Measurements from ENCODE around the gene PLCG2.

PLCG2 gene

GRCh38 chr16:81830845-81831540 is 51.9 kb downstream of the PLCG2 start:
- no peak for DNase-seq (ENCODE audit: low read depth, low spot score)
- H3K4me3 ChIP-seq (ENCODE audit: low read depth, low read length), result no peak overlapping the region
- ChIA-PET CTCF (no interaction called here), POLR2A (no interaction called here)
- TF ChIP-seq, protein P1, sequence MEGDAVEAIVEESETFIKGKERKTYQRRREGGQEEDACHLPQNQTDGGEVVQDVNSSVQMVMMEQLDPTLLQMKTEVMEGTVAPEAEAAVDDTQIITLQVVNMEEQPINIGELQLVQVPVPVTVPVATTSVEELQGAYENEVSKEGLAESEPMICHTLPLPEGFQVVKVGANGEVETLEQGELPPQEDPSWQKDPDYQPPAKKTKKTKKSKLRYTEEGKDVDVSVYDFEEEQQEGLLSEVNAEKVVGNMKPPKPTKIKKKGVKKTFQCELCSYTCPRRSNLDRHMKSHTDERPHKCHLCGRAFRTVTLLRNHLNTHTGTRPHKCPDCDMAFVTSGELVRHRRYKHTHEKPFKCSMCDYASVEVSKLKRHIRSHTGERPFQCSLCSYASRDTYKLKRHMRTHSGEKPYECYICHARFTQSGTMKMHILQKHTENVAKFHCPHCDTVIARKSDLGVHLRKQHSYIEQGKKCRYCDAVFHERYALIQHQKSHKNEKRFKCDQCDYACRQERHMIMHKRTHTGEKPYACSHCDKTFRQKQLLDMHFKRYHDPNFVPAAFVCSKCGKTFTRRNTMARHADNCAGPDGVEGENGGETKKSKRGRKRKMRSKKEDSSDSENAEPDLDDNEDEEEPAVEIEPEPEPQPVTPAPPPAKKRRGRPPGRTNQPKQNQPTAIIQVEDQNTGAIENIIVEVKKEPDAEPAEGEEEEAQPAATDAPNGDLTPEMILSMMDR (IDR thresholded peaks at IDR 0.05; ENCODE audit: insufficient read depth, low read length, missing control alignments), result no peak

DNA sequence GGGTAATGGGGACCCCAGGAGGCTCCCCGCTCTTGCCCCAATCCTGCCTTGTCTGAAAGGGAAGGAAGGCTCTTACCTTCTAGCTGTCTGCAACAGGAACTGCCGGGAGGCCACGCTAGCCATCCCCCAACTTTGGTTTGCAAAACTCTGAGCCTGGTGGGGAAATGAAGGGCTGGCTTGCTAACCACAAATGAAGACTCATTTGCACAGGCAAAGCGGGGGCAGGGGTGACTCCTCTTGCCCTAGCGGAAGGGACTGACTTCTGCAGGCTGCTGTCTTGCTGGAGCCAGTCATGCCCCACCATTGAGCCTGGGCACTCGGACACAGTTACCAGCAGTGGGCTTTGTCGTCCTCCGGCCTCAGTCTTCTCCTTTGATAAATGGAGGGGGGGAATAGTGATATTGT is 52.6 kb downstream of the PLCG2 start:
- no peak for DNase-seq (ENCODE audit: low read depth, low spot score)
- no peak overlapping the region for H3K4me3 ChIP-seq (ENCODE audit: low read depth, low read length)
- CTCF ChIA-PET, result no interaction called here
- POLR2A ChIA-PET, result no interaction called here
- TF ChIP-seq, protein P1 (IDR thresholded peaks at IDR 0.05; ENCODE audit: insufficient read depth, low read length, missing control alignments), result no peak

DNA sequence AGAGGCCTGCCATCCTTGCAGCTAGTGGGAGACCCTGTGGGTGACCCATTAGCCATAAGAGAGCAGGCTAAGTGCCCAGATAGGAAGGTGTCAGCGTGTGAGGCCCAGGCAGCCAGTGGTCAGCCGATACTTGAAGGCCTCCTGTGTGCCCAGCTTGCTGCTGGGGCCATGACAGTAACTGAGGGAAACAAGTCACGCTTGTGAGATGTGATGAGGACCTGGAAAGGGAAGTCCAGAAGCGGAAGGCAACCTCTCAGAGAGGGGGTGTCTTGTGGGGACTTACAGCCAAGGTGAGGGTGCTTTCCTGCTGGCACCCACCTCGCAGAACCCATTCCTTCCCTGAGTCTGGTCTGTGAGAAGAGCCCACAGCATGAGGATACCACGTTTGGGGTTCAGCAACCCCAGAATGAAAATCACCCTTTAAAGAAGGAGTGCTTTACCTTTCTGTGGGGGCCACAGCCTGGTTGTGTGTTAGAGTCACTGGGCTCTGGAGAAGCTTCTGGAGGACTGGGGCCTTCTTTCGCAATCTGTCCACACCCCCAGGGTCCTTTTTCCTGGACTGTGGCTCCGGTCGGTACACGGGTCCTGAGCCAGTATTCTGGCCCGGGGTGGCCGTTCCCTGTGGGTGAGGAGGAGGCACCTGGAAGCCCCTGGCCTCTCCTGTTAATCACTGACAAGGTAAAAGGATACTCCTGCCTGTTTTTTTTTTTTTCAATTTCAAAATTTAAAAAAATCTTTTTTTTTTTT is 53.9 kb downstream of the PLCG2 start:
- POLR2A ChIA-PET, result no interaction called here
- DNase-seq (ENCODE audit: low read depth, low spot score), result no peak
- TF ChIP-seq, protein P1 (IDR thresholded peaks at IDR 0.05; ENCODE audit: insufficient read depth, low read length, missing control alignments), result no peak
- CTCF ChIA-PET, result no interaction called here
- no peak overlapping the region for H3K4me3 ChIP-seq (ENCODE audit: low read depth, low read length)

- DNase-seq (ENCODE audit: low read depth, low spot score), result no peak
- TF ChIP-seq, protein P1 (IDR thresholded peaks at IDR 0.05; ENCODE audit: insufficient read depth, low read length, missing control alignments), result no peak
- no peak overlapping the region for H3K4me3 ChIP-seq (ENCODE audit: low read depth, low read length)
- POLR2A ChIA-PET, result no interaction called here
- CTCF ChIA-PET, result no interaction called here
Observed at GRCh38 chr16:81833751-81834150, 54.7 kb downstream of the PLCG2 start.

DNA sequence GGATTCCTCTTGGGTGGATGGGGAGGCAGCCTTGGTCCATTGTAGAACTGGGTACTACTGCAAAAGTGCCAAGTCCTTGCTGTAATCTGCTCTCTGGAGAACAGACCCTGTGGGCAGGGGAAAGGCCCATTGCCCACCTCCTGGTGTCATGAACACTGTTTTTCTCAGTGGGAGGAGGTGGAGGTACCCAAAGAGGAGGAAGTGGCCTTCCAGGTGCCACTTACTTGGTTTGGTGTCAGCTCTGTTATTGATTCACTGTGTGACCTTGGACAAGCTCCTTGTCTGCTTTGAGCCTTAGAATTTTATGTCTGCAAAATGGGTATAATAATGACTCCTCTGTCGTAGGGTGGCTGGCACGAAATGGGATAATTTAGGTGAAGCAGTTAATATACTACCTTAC is 55.8 kb downstream of the PLCG2 start:
- ChIA-PET CTCF (no interaction called here), POLR2A (no interaction called here)
- no peak for DNase-seq (ENCODE audit: low read depth, low spot score)
- no peak overlapping the region for H3K4me3 ChIP-seq (ENCODE audit: low read depth, low read length)
- TF ChIP-seq, protein P1 (IDR thresholded peaks at IDR 0.05; ENCODE audit: insufficient read depth, low read length, missing control alignments), result no peak

- CTCF ChIA-PET, result no interaction called here
- TF ChIP-seq, protein P1 (IDR thresholded peaks at IDR 0.05; ENCODE audit: insufficient read depth, low read length, missing control alignments), result no peak
- H3K4me3 ChIP-seq (ENCODE audit: low read depth, low read length), result no peak overlapping the region
- POLR2A ChIA-PET, result no interaction called here
- DNase-seq (ENCODE audit: low read depth, low spot score), result no peak
Observed at GRCh38 chr16:81836279-81837054, 57.4 kb downstream of the PLCG2 start.

All from AG04449 (cell line).